Measurements from ENCODE around the gene GLT6D1. TPM values are rescaled to one million over a fixed set of nuclear protein-coding genes. Genes with fewer than 3 reads are reported as not detected.

The GLT6D1 gene
- total RNA-seq, 5 donors from 2014 or later (not counting 1 experiment from before 2014, with no cell fraction given) = not detected

DNA sequence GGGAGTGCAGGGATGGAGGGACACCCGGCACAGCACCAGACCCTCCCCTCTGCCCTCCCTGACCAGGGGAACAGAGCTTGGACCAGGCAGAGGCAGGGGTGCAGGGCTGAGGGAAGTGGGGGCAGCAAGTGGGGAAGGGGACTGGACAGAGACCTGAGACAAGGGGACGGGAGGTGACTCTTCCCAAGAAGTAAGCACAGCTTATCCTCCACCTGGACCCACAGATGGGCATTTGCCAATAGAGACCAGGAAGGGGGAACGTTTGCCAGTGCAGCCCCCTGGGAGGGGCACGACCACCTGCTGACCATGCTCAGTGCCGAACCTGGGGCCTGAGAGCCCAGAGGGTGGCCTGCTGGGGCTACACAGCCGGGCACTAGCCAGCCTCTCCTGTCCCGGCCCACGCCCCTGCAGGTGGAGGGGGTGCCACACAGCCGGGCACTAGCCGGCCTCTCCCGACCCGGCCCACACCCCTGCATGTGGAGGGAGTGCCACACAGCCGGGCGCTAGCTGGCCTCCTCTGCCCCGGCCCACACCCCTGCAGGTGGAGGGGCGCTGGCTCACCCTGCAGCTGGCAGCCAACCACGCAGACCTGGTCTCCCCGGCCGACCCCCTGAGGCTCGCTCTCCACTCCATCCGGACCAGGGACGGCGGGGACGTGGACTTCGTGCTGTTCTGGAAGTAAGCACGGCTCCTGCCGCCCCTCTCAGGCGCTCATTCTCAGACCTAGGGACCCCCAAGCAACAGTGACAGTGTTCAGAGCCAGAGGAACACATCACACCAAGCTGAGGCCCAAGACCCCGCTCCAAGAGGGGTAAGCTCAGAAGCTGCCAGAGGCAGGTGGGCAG lies 24.3 kb downstream of the GLT6D1 start:
- no peak overlapping the region for H3K4me3 Mint-ChIP-seq
- Histone ChIP-seq H3K36me3 (ENCODE audit: control insufficient read depth in 2 of 2, extremely low read depth in 1 of 2, insufficient read depth in 1 of 2, low read length in 1 of 2) (no peaks in the 10 kb centered on the region), H3K4me1 (ENCODE audit: control insufficient read depth in 1 of 2, extremely low read depth in 1 of 2, insufficient read depth in 2 of 2, low read length in 2 of 2) (no peaks in the 10 kb centered on the region), H3K27ac (ENCODE audit: low read length) (no peak overlapping the region), H3K27me3 (replicated peaks in 1 of 2; ENCODE audit: control insufficient read depth in 2 of 2, extremely low read depth in 1 of 2, insufficient read depth in 2 of 2, low read length in 1 of 2) (peaks cover 0 to 44% of the 10 kb centered on the region in 2 experiments), H3K9me3 (no peaks in the 10 kb centered on the region), H3K4me3 (ENCODE audit: control insufficient read depth in 1 of 2, extremely low read depth in 1 of 2, low read length in 1 of 2) (no peak overlapping the region)
- no peaks in the 10 kb centered on the region for H3K4me1 Mint-ChIP-seq
- no peak overlapping the region for H3K27ac Mint-ChIP-seq
- ChIA-PET POLR2A (no interaction called here), CTCF (interaction anchor here in 1 of 2 donors (0.6 kb wide), 1 partner anchor 287 kb away, joined by 6 read pairs; no protein-coding TSS in a partner anchor)
- WGBS (ENCODE audit: insufficient coverage) = 77% methylated on average over 26 of the region's 29 CpGs
- no peaks in the 10 kb centered on the region for H3K9me3 Mint-ChIP-seq
- peaks cover 16 to 18% of the 10 kb centered on the region in 2 donors for H3K27me3 Mint-ChIP-seq
- no peak for ATAC-seq (replicated peaks in 1 of 4)
- no peak for DNase-seq
- no peaks in the 10 kb centered on the region for H3K36me3 Mint-ChIP-seq

DNA sequence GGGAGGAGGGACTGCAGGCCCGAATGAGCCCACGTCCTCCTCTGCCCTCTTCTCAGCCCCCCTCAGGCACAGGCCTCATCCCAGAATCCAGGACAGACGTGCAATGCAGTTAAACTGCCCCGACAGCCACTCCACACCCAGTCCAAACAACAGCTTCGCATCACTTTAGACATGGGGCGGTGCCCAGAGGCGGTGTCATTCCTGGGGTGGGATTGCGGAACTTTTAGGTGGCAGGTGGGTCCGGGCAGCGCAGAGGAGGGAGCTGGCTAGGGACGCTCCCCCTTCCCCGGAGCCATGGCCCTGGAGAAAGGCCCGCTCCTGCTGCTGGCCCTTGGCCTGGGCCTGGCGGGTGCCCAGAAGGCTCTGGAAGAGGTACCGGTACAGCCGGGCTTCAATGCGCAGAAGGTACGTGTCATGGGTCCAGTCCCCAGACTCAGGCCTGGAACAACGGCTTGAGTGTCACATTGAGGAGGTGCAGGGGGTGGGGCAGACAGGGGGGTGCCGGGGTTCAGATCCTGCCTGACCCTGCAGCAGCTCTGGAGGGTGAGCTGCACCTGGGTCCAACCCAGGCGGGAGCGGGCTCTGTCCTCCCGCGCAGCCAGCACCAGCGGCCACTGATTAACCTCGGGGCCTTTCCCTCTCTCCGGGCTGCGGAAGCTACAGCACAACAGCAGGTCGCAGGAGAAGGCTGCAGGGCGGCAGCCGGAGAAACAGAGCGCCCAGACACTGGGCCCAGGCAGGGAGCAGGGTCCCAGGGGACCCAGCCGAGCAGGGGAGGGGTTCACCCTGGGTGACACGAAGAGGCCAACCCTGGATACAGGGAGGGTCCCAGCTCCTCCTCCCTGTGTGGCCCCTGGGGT lies 25.2 kb downstream of the GLT6D1 start:
- no peaks in the 10 kb centered on the region for H3K36me3 Mint-ChIP-seq
- peaks cover 16 to 21% of the 10 kb centered on the region in 2 donors for H3K27me3 Mint-ChIP-seq
- no peak overlapping the region for H3K4me3 ChIP-seq (ENCODE audit: control insufficient read depth in 1 of 2, extremely low read depth in 1 of 2, low read length in 1 of 2)
- CTCF ChIA-PET = interaction anchor here in 1 of 2 donors (0.6 kb wide), 1 partner anchor 286 kb away, joined by 6 read pairs; no protein-coding TSS in a partner anchor
- H3K4me1 Mint-ChIP-seq = no peaks in the 10 kb centered on the region
- H3K9me3 Mint-ChIP-seq = no peaks in the 10 kb centered on the region
- 85% methylated on average over 30 of the region's 34 CpGs for WGBS (ENCODE audit: insufficient coverage)
- no peak overlapping the region for H3K27ac ChIP-seq (ENCODE audit: low read length)
- POLR2A ChIA-PET = no interaction called here
- ATAC-seq (replicated peaks in 1 of 4) (no peak), DNase-seq (no peak)
- no peaks in the 10 kb centered on the region for H3K4me1 ChIP-seq (ENCODE audit: control insufficient read depth in 1 of 2, extremely low read depth in 1 of 2, insufficient read depth in 2 of 2, low read length in 2 of 2)
- H3K36me3 ChIP-seq (ENCODE audit: control insufficient read depth in 2 of 2, extremely low read depth in 1 of 2, insufficient read depth in 1 of 2, low read length in 1 of 2) = no peaks in the 10 kb centered on the region
- peaks cover 0 to 41% of the 10 kb centered on the region in 2 experiments for H3K27me3 ChIP-seq (replicated peaks in 1 of 2; ENCODE audit: control insufficient read depth in 2 of 2, extremely low read depth in 1 of 2, insufficient read depth in 2 of 2, low read length in 1 of 2)
- H3K9me3 ChIP-seq = no peaks in the 10 kb centered on the region
- H3K27ac Mint-ChIP-seq = no peak overlapping the region
- H3K4me3 Mint-ChIP-seq = no peak overlapping the region

DNA sequence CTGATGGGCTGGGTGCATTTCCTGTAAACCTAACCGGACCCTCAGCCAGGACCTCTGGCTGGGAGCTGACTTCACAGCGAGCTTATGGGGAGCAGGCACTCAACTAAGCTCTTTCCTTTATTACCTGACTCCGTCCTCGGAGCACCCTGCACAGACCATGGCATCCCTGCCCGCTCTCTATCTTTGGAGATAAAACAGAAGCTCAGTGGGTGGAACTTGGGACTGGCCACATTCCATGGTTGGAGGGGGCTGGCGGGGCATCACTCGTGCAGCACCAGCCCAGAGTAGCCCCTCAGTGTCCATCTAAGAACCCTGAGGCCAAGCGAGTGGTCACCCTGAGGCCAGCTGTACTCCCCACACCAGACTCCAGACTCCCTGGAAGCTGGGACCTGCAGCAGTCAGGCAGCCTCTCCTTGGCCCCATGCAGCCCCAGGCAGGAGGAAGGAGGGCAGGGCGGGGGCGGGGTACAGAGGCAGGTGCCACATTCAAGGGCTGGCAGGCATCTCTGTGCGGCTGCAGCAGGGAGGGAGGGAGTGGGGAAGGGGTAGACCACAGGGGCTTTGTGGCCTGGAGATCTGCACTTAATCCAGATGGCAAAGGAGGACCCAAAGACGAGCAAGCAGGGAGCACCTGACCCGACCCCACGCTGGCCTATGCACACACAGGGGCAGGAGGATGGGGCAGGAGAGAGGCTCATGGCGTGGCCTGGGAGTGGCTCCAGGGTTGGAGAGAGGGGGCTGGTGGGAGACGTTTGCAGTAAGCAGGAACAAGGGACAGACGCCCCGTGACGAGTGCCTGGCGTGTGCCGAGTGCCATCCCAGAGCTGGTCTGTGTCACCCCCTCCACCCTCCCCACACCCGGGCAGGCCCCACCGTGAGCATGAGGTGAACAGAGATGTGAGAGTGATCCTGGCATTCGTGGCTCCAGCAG lies 26.1 kb downstream of the GLT6D1 start:
- DNase-seq (no peak), ATAC-seq (replicated peaks in 1 of 4) (no peak)
- no peak overlapping the region for H3K4me3 ChIP-seq (ENCODE audit: control insufficient read depth in 1 of 2, extremely low read depth in 1 of 2, low read length in 1 of 2)
- no peak overlapping the region for H3K4me3 Mint-ChIP-seq
- POLR2A ChIA-PET = no interaction called here
- no peaks in the 10 kb centered on the region for H3K9me3 Mint-ChIP-seq
- H3K4me1 Mint-ChIP-seq = no peaks in the 10 kb centered on the region
- H3K36me3 Mint-ChIP-seq = no peaks in the 10 kb centered on the region
- H3K36me3 ChIP-seq (ENCODE audit: control insufficient read depth in 2 of 2, extremely low read depth in 1 of 2, insufficient read depth in 1 of 2, low read length in 1 of 2) = no peaks in the 10 kb centered on the region
- WGBS (ENCODE audit: insufficient coverage) = 57% methylated on average over 12 of the region's 24 CpGs
- H3K4me1 ChIP-seq (ENCODE audit: control insufficient read depth in 1 of 2, extremely low read depth in 1 of 2, insufficient read depth in 2 of 2, low read length in 2 of 2) = no peaks in the 10 kb centered on the region
- no peaks in the 10 kb centered on the region for H3K9me3 ChIP-seq
- H3K27ac ChIP-seq (ENCODE audit: low read length) = no peak overlapping the region
- peaks cover 14 to 18% of the 10 kb centered on the region in 2 donors for H3K27me3 Mint-ChIP-seq
- CTCF ChIA-PET = no interaction called here
- H3K27ac Mint-ChIP-seq = no peak overlapping the region
- H3K27me3 ChIP-seq (replicated peaks in 1 of 2; ENCODE audit: control insufficient read depth in 2 of 2, extremely low read depth in 1 of 2, insufficient read depth in 2 of 2, low read length in 1 of 2) = peaks cover 0 to 35% of the 10 kb centered on the region in 2 experiments

DNA sequence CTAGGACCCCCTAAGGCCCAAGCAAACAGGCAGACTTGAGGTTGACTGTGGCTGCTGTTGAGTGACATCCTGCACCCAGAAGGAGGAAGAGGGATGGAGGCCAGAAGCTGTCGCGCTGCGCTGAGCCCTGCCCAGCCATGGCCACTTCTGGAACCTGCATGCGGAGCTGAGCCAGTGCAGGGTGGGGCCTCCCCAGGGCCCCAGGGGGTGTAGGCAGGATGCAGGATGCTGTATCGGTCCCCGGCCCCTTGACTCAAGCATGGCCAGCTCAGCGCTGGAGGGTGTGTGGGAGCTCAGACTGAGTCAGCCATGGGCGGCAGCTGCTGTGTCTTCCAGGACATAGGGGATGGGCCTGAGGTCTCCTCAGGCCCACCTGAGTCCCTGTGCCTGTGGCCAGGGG lies 26.9 kb downstream of the GLT6D1 start:
- H3K27me3 ChIP-seq (replicated peaks in 1 of 2; ENCODE audit: control insufficient read depth in 2 of 2, extremely low read depth in 1 of 2, insufficient read depth in 2 of 2, low read length in 1 of 2) = peaks cover 0 to 38% of the 10 kb centered on the region in 2 experiments

DNA sequence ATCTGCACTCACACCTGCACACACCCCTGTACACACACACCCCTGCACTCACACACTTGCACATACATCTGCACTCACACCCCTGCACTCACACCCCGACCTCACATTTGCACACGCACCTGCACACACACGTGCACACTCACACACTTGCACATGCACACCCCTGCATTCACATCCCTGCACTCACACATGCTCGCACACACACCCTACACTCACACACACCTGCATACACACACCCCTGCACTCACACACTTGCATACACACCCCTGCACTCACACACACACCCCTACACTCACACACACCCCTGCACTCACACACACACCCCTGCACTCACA lies 27.5 kb downstream of the GLT6D1 start:
- no peak for ATAC-seq (replicated peaks in 1 of 4)
- Histone ChIP-seq H3K4me3 (ENCODE audit: control insufficient read depth in 1 of 2, extremely low read depth in 1 of 2, low read length in 1 of 2) (no peak overlapping the region), H3K27ac (ENCODE audit: low read length) (no peak overlapping the region), H3K4me1 (ENCODE audit: control insufficient read depth in 1 of 2, extremely low read depth in 1 of 2, insufficient read depth in 2 of 2, low read length in 2 of 2) (no peaks in the 10 kb centered on the region), H3K27me3 (replicated peaks in 1 of 2; ENCODE audit: control insufficient read depth in 2 of 2, extremely low read depth in 1 of 2, insufficient read depth in 2 of 2, low read length in 1 of 2) (peaks cover 0 to 38% of the 10 kb centered on the region in 2 experiments), H3K36me3 (ENCODE audit: control insufficient read depth in 2 of 2, extremely low read depth in 1 of 2, insufficient read depth in 1 of 2, low read length in 1 of 2) (no peaks in the 10 kb centered on the region), H3K9me3 (no peaks in the 10 kb centered on the region)
- DNase-seq = no peak
- CTCF ChIA-PET = no interaction called here
- Mint-ChIP-seq H3K36me3 (no peaks in the 10 kb centered on the region), H3K4me3 (no peak overlapping the region), H3K27ac (no peak overlapping the region), H3K4me1 (no peaks in the 10 kb centered on the region), H3K27me3 (peaks cover 14 to 17% of the 10 kb centered on the region in 2 donors), H3K9me3 (no peaks in the 10 kb centered on the region)
- WGBS (ENCODE audit: insufficient coverage) = 13% methylated on average over 4 of the region's 4 CpGs
- POLR2A ChIA-PET = no interaction called here

More for the DNA sequence above, 26.9 kb downstream of the GLT6D1 start:
- H3K9me3 ChIP-seq = no peaks in the 10 kb centered on the region
- 91% methylated on average over 7 of the region's 8 CpGs for WGBS (ENCODE audit: insufficient coverage)
- DNase-seq (no peak), ATAC-seq (replicated peaks in 1 of 4) (no peak)
- ChIA-PET CTCF (no interaction called here), POLR2A (no interaction called here)
- H3K4me1 ChIP-seq (ENCODE audit: control insufficient read depth in 1 of 2, extremely low read depth in 1 of 2, insufficient read depth in 2 of 2, low read length in 2 of 2) = no peaks in the 10 kb centered on the region
- H3K27ac ChIP-seq (ENCODE audit: low read length) = no peak overlapping the region
- H3K4me1 Mint-ChIP-seq = no peaks in the 10 kb centered on the region
- H3K36me3 ChIP-seq (ENCODE audit: control insufficient read depth in 2 of 2, extremely low read depth in 1 of 2, insufficient read depth in 1 of 2, low read length in 1 of 2) = no peaks in the 10 kb centered on the region
- H3K27me3 Mint-ChIP-seq = peaks cover 14 to 17% of the 10 kb centered on the region in 2 donors
- H3K27ac Mint-ChIP-seq = no peak overlapping the region
- no peak overlapping the region for H3K4me3 Mint-ChIP-seq
- H3K36me3 Mint-ChIP-seq = no peaks in the 10 kb centered on the region
- no peak overlapping the region for H3K4me3 ChIP-seq (ENCODE audit: control insufficient read depth in 1 of 2, extremely low read depth in 1 of 2, low read length in 1 of 2)
- no peaks in the 10 kb centered on the region for H3K9me3 Mint-ChIP-seq
